ENCODE results near the gene CHAD.
A peak's percentile ranks its signal among the peaks of the same experiment; 100 is the strongest.
"Not testable (repeated sequence)": the region's sequence is repeated elsewhere in the genome, so short reads cannot be mapped to it uniquely, and the experiment has no call there.

The CHAD gene

DNA sequence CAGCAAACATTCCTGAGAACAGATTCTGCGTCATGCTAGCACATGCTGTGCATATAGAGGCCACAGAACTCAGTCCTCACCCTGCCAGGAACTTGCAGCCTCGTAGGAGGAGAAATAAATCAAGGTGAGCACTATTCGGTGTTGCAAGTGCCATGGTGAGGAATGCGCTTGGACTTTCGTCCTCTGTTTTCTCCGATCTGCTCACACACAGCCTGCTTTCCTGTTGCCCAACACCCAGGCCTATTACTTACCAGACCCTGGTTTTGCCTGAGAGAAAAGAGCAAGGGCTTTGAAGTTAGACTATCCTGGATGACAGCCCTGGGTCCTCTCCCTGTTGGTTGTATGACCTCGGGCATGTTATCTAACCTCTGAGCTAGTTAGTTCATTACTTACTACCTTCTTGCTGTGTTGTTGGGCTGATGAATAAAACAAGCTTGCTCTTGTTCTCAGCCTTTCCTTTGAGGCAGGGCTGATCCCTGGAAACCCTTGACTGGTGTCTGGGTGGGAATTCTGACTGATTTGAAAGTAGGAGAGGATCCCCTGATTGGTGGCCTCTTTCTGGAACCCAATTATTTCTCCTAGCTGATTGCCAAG lies 39.8 kb downstream of the CHAD start:
- DNase-seq (ENCODE audit: low read depth) = no peak
- TF ChIP-seq, protein P1, sequence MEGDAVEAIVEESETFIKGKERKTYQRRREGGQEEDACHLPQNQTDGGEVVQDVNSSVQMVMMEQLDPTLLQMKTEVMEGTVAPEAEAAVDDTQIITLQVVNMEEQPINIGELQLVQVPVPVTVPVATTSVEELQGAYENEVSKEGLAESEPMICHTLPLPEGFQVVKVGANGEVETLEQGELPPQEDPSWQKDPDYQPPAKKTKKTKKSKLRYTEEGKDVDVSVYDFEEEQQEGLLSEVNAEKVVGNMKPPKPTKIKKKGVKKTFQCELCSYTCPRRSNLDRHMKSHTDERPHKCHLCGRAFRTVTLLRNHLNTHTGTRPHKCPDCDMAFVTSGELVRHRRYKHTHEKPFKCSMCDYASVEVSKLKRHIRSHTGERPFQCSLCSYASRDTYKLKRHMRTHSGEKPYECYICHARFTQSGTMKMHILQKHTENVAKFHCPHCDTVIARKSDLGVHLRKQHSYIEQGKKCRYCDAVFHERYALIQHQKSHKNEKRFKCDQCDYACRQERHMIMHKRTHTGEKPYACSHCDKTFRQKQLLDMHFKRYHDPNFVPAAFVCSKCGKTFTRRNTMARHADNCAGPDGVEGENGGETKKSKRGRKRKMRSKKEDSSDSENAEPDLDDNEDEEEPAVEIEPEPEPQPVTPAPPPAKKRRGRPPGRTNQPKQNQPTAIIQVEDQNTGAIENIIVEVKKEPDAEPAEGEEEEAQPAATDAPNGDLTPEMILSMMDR (IDR thresholded peaks at IDR 0.05; ENCODE audit: insufficient read depth, low read depth, low read length, missing control alignments) = no peak

DNA sequence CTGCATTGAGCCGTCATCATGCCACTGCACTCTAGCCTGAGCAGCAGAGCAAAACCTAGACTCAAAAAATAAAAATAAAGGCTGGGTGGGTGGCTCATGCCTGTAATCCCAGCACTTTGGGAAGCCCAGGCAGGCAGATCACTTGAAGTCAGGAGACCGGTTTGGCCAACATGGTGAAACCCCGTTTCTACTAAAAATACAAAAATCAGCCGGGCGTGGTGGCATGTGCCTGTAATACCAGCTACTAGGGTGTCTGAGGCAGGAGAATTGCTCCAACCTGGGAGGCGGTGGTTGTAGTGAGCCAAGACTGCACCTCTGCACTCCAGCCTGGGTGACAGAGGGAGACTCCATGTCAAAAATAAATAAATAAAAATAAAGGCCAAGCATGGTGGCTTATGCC lies 40.6 kb downstream of the CHAD start:
- not testable (repeated sequence) for DNase-seq (ENCODE audit: low read depth); H3K4me3 ChIP-seq (ENCODE audit: low read depth, low read length)

More for the DNA sequence above, 39.8 kb downstream of the CHAD start:
- no peak overlapping the region for H3K4me3 ChIP-seq (ENCODE audit: low read depth, low read length)

DNA sequence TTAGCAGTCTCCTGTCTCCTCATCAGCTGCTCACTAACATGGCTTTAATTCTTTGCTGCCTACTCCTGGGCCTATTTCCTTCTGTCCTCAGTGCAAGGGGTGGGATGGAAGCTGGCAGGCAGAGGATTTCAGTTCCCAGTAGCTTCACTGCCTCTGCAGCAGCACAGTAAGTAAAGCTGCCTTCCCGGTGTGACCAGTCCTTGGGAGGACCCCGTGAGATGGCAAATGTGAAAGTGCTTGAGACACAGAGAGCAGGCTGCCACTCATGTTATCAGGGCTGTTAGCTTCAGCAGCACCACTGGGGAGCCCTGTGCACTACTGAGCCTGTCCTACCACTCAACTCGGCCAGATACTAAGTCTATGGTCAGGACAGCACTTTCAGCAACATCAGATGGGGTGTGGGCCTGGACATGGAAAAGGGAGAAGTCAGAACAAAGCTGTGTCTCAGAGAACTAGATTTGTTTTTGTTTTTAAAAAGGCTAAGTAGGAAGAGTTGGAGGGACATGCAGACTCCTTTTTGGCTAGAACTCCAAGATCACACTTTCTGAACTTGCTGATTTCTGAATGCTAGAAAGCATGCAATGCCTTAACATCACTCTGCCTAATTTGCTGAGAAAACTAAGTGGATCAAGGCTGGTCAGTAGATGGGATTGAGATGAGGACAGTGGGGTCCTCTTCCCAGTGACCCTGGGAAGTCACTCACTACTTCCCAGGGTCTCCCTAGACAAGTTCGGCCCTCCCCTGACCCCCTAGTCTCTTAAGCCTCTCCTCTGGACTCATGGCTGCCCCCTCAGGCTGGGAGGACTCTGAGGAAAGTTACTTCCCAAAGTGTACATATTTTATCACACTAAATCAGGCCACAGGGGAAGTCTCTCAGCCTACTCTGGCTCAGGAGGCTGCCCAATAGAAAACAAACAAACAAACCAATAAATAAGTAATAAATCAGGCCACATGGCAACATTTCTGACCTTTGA lies 41.6 kb downstream of the CHAD start:
- DNase-seq (ENCODE audit: low read depth) = peak; percentile 55
- TF ChIP-seq, protein P1 (IDR thresholded peaks at IDR 0.05; ENCODE audit: insufficient read depth, low read depth, low read length, missing control alignments) = peak; percentile 31
- H3K4me3 ChIP-seq (ENCODE audit: low read depth, low read length) = peak overlapping the region; percentile 82

DNA sequence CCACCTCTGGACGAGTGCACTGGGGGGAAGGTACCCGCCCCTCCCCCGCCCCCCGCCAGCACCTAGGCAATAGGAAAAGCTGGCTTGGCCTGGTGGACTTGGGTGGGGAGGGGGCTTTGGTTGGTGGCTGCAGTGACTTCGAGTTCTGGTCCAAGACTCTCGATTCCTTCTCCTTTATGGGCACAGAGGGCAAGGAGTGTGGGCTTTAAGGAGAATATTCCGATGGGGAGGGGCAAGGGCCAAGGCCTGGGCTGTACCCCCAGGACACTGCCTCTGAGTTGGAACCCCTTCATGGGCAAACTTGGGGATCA lies 42.3 kb downstream of the CHAD start:
- DNase-seq (ENCODE audit: low read depth) = no peak
- peak overlapping the region; percentile 82 for H3K4me3 ChIP-seq (ENCODE audit: low read depth, low read length)
- TF ChIP-seq, protein P1 (IDR thresholded peaks at IDR 0.05; ENCODE audit: insufficient read depth, low read depth, low read length, missing control alignments) = no peak

DNA sequence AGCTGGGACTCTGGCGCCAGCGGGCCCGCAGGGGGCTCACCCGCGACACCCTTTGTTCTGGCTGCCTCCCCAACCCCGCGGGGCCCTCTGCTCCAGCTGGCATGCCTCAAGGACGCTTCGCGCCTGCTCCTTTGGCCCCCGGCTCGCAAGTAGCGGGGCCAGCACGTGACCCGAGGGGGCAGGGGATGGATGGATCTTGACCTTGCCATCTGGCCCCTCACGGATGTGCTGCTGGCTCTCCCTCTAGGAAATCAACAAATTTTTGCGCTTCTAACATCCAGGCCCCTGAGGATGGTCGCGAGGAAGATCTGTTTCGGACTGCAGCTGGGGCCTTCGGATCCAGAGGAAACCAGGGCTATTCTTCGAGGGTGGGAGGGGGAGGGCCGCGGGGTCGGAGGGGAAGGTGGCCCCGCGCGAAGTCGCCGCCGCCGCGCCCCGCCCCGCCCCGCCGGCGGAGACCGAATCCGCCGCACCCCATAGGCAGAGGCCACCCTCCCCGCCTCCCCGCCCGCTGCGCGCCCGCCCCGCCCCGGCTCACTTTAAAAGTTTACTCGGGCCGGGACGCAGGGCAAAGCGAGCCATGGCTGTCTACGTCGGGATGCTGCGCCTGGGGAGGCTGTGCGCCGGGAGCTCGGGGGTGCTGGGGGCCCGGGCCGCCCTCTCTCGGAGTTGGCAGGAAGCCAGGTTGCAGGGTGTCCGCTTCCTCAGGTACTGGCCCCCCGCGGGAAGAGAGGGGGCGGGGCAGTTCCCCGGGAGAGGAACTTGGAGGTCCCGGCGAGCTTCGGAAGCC lies 42.8 kb downstream of the CHAD start, which contains the start of gene ACSF2:
TSS of gene ACSF2 (plus strand) at position 537 of the 790 bp plus-strand sequence. CDS start at position 581, 44 bp downstream.
- peak within 1 kb of the TSS; percentile 82 for H3K4me3 ChIP-seq (ENCODE audit: low read depth, low read length)
- TF ChIP-seq, protein P1 (IDR thresholded peaks at IDR 0.05; ENCODE audit: insufficient read depth, low read depth, low read length, missing control alignments) = no peak
- peak; percentile 71 for DNase-seq (ENCODE audit: low read depth)

DNA sequence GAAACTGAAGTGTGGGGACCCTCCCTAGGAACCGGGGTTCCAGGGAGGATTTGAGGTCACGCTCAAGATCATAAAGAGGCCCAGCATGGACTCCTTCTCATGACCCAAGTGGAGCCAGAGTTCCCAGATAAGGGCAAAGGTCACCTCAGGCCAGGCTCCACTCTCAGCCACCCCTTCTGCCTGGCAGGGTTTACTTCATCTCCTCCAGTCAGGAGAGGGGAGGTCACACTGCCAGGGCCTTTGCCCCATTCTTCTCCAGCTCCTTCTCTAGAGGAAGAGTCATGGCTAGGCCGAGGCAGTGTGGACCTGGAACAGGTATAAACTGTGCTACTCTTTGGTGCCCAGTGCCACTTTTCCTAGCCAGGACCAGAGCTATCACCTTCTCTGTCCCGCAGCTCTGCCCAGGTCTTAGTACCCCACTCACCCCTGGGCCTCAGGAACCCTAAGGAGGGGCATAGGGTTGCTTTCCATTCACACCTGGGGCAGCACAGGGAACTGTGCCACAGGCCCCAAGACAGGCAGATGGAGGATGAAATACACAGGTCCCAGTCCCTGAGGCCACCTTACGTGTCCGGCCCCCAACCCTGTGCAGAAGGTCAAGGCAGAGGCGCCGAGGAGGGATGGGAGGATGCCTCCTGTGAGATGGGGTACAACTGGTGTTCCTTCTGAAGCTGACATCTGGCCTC lies 43.5 kb downstream of the CHAD start:
- TF ChIP-seq, protein P1 (IDR thresholded peaks at IDR 0.05; ENCODE audit: insufficient read depth, low read depth, low read length, missing control alignments) = no peak
- peak overlapping the region; percentile 82 for H3K4me3 ChIP-seq (ENCODE audit: low read depth, low read length)
- DNase-seq (ENCODE audit: low read depth) = no peak
